ENCODE measurements around the gene FBN2. TPM values are rescaled to one million over a fixed set of nuclear protein-coding genes. Genes with fewer than 3 reads are reported as not detected.

The FBN2 gene
- total and polyA plus RNA-seq, 2 experiments from 2014 or later = 41.0 to 143 TPM

GRCh38 chr5:128253880-128254279 lies 284.2 kb downstream of the FBN2 start:
- H3K4me3 ChIP-seq = no peak overlapping the region
- TF ChIP-seq EZH2 (IDR thresholded peaks at IDR 0.05; ENCODE audit: borderline replicate concordance) (no peak), CTCF (IDR thresholded peaks at IDR 0.05; ENCODE audit: poor library complexity) (no peak), EZH2phosphoT487 (IDR thresholded peaks at IDR 0.05; ENCODE audit: low read depth, severe bottlenecking, unreplicated experiment) (no peak)
- no peaks in the 10 kb centered on the region for H3K27me3 ChIP-seq
- H3K36me3 ChIP-seq (replicated peaks; ENCODE audit: insufficient read depth, low read depth) = no peaks in the 10 kb centered on the region
- H3K79me2 ChIP-seq = no peaks in the 10 kb centered on the region
- H3K9me3 ChIP-seq (ENCODE audit: low read depth) = no peaks in the 10 kb centered on the region
- no peak for DNase-seq (ENCODE audit: low spot score)
- H3K4me2 ChIP-seq = no peak overlapping the region
- WGBS (ENCODE audit: low lambda C conversion rate, missing lambda C conversion rate) = 97% methylated on average over 7 of the region's 7 CpGs
- no peak overlapping the region for H2AFZ ChIP-seq
- H3K9me2 ChIP-seq (replicated peaks; ENCODE audit: insufficient read depth) = no peaks in the 10 kb centered on the region
- H4K20me1 ChIP-seq (ENCODE audit: insufficient read depth, poor library complexity, severe bottlenecking) = no peaks in the 10 kb centered on the region
- H3K27ac ChIP-seq = peak overlapping the region; percentile 54
- peaks cover 17% of the 10 kb centered on the region for H3K4me1 ChIP-seq (ENCODE audit: insufficient read depth)

DNA sequence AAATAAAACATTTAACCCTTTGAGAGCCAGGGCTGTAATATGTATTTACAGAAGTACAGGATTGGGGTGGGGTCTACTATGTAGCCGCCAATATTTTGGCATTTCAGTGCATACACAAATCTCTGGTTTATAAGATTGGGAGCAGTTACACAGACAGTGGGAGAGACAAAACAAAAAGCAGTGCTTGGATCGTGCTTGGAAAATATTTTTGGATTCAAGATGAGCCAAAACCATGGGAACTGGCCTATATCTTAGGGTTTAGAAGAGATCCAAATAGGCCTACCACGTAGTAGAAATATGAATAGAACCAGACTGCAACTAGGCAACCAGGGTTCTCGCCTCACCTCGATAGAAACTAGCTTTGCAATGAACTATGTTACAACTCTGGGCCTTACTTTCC lies 284.9 kb downstream of the FBN2 start:
- Histone ChIP-seq H4K20me1 (ENCODE audit: insufficient read depth, poor library complexity, severe bottlenecking) (no peaks in the 10 kb centered on the region), H3K9me2 (replicated peaks; ENCODE audit: insufficient read depth) (no peaks in the 10 kb centered on the region), H2AFZ (no peak overlapping the region), H3K27me3 (no peaks in the 10 kb centered on the region), H3K4me2 (peak overlapping the region; percentile 9), H3K27ac (peak overlapping the region; percentile 54), H3K4me1 (ENCODE audit: insufficient read depth) (peaks cover 19% of the 10 kb centered on the region), H3K4me3 (no peak overlapping the region), H3K79me2 (no peaks in the 10 kb centered on the region), H3K36me3 (replicated peaks; ENCODE audit: insufficient read depth, low read depth) (no peaks in the 10 kb centered on the region), H3K9me3 (ENCODE audit: low read depth) (no peaks in the 10 kb centered on the region)
- TF ChIP-seq EZH2 (IDR thresholded peaks at IDR 0.05; ENCODE audit: borderline replicate concordance) = no peak
- TF ChIP-seq CTCF (IDR thresholded peaks at IDR 0.05; ENCODE audit: poor library complexity) = no peak
- no peak for TF ChIP-seq EZH2phosphoT487 (IDR thresholded peaks at IDR 0.05; ENCODE audit: low read depth, severe bottlenecking, unreplicated experiment)
- 78% methylated on average over 5 of the region's 5 CpGs for WGBS (ENCODE audit: low lambda C conversion rate, missing lambda C conversion rate)
- DNase-seq (ENCODE audit: low spot score) = no peak

DNA sequence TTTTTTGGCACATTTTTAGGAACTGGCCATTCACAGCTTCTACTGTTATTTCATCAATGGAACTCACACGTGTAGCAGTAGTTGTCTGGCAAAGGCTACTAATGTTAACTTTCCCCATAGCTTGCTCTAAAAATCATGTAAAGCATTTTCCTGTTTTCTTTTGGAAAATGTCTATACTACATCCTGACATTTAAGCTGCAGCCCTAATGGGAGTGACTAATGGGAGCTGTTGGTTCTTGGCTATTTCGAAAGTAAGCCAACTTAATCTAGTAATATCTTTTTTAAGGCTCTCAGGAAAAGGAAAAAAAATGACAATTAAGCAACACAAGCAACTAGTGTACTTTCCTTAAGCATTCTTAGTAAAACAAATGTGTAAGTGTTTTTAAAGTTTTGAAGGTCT lies 285.3 kb downstream of the FBN2 start:
- no peaks in the 10 kb centered on the region for H4K20me1 ChIP-seq (ENCODE audit: insufficient read depth, poor library complexity, severe bottlenecking)
- no peaks in the 10 kb centered on the region for H3K79me2 ChIP-seq
- TF ChIP-seq CTCF (IDR thresholded peaks at IDR 0.05; ENCODE audit: poor library complexity) (no peak), EZH2 (IDR thresholded peaks at IDR 0.05; ENCODE audit: borderline replicate concordance) (no peak), EZH2phosphoT487 (IDR thresholded peaks at IDR 0.05; ENCODE audit: low read depth, severe bottlenecking, unreplicated experiment) (no peak)
- no peak for DNase-seq (ENCODE audit: low spot score)
- peak overlapping the region; percentile 54 for H3K27ac ChIP-seq
- 56% methylated on average over 2 of the region's 2 CpGs for WGBS (ENCODE audit: low lambda C conversion rate, missing lambda C conversion rate)
- H2AFZ ChIP-seq = no peak overlapping the region
- no peaks in the 10 kb centered on the region for H3K27me3 ChIP-seq
- H3K9me2 ChIP-seq (replicated peaks; ENCODE audit: insufficient read depth) = no peaks in the 10 kb centered on the region
- H3K4me2 ChIP-seq = peak overlapping the region; percentile 9
- peaks cover 19% of the 10 kb centered on the region for H3K4me1 ChIP-seq (ENCODE audit: insufficient read depth)
- no peaks in the 10 kb centered on the region for H3K36me3 ChIP-seq (replicated peaks; ENCODE audit: insufficient read depth, low read depth)
- no peaks in the 10 kb centered on the region for H3K9me3 ChIP-seq (ENCODE audit: low read depth)
- H3K4me3 ChIP-seq = no peak overlapping the region

GRCh38 chr5:128252196-128252595 lies 285.8 kb downstream of the FBN2 start:
- Histone ChIP-seq H3K4me1 (ENCODE audit: insufficient read depth) (peaks cover 15% of the 10 kb centered on the region), H3K4me3 (no peak overlapping the region), H3K9me3 (ENCODE audit: low read depth) (no peaks in the 10 kb centered on the region), H3K4me2 (peak overlapping the region; percentile 8), H3K9me2 (replicated peaks; ENCODE audit: insufficient read depth) (no peaks in the 10 kb centered on the region), H3K36me3 (replicated peaks; ENCODE audit: insufficient read depth, low read depth) (no peaks in the 10 kb centered on the region), H3K27me3 (no peaks in the 10 kb centered on the region), H3K27ac (peak overlapping the region; percentile 54), H3K79me2 (no peaks in the 10 kb centered on the region), H4K20me1 (ENCODE audit: insufficient read depth, poor library complexity, severe bottlenecking) (no peaks in the 10 kb centered on the region), H2AFZ (no peak overlapping the region)
- 75% methylated on average over 1 of the region's 1 CpG for WGBS (ENCODE audit: low lambda C conversion rate, missing lambda C conversion rate)
- no peak for DNase-seq (ENCODE audit: low spot score)
- no peak for TF ChIP-seq CTCF (IDR thresholded peaks at IDR 0.05; ENCODE audit: poor library complexity)
- TF ChIP-seq EZH2phosphoT487 (IDR thresholded peaks at IDR 0.05; ENCODE audit: low read depth, severe bottlenecking, unreplicated experiment) = no peak
- no peak for TF ChIP-seq EZH2 (IDR thresholded peaks at IDR 0.05; ENCODE audit: borderline replicate concordance)
